ENCODE data around the gene BORA. TPM values are rescaled to one million over a fixed set of nuclear protein-coding genes. Genes with fewer than 3 reads are reported as not detected.
A peak's percentile ranks its signal among the peaks of the same experiment; 100 is the strongest.
"Not testable (repeated sequence)": the region's sequence is repeated elsewhere in the genome, so short reads cannot be mapped to it uniquely, and the experiment has no call there.

Gene BORA
- total and polyA plus RNA-seq, 12 donors: 0.66 to 6.0 (median 1.8) TPM

- Histone ChIP-seq H3K9me3 (replicated peaks in 1 of 3) (no peaks in the 10 kb centered on the region), H3K27me3 (no peaks in the 10 kb centered on the region), H3K4me3 (no peak overlapping the region), H3K4me1 (replicated peaks in 1 of 2) (no peaks in the 10 kb centered on the region), H3K36me3 (replicated peaks in 1 of 2) (no peaks in the 10 kb centered on the region), H3K27ac (no peak overlapping the region)
- intact Hi-C loops (cut with DNase I): loop anchor here in 1 of 2 donors (10.0 kb wide), 1 partner anchor 52 kb away; no protein-coding TSS in a partner anchor
- no peak for DNase-seq
- 0 to 4% (median 2%) methylated on average over 1 of the region's 1 CpG for whole genome bisulfite sequencing, 4 donors
- no peak for TF ChIP-seq POLR2A (IDR thresholded peaks at IDR 0.05)
- peak in 5 of 6 experiments; percentile 28 to 62 (median 60) for TF ChIP-seq CTCF (IDR thresholded peaks at IDR 0.05)
These were observed 31.1 kb upstream of the BORA start for GRCh38 chr13:72696579-72696978.

GRCh38 chr13:72698164-72698563 is 29.6 kb upstream of the BORA start:
- H3K36me3 ChIP-seq (replicated peaks in 1 of 2): no peaks in the 10 kb centered on the region
- intact Hi-C loops (cut with DNase I): loop anchor here in 1 of 2 donors (10.0 kb wide), 1 partner anchor 53 kb away; no protein-coding TSS in a partner anchor
- no peaks in the 10 kb centered on the region for H3K9me3 ChIP-seq (replicated peaks in 1 of 3)
- H3K27me3 ChIP-seq: no peaks in the 10 kb centered on the region
- H3K4me3 ChIP-seq: no peak overlapping the region
- 72 to 83% (median 78%) methylated on average over 2 of the region's 2 CpGs for WGBS, 4 donors
- H3K27ac ChIP-seq: no peak overlapping the region
- no peak for DNase-seq
- TF ChIP-seq CTCF (IDR thresholded peaks at IDR 0.05) (no peak), POLR2A (IDR thresholded peaks at IDR 0.05) (no peak)
- no peaks in the 10 kb centered on the region for H3K4me1 ChIP-seq (replicated peaks in 1 of 2)

GRCh38 chr13:72700509-72700908 is 27.2 kb upstream of the BORA start:
- Histone ChIP-seq H3K36me3 (replicated peaks in 1 of 2) (no peaks in the 10 kb centered on the region), H3K4me1 (replicated peaks in 1 of 2) (no peaks in the 10 kb centered on the region), H3K27ac (no peak overlapping the region), H3K27me3 (no peaks in the 10 kb centered on the region), H3K4me3 (no peak overlapping the region), H3K9me3 (replicated peaks in 1 of 3) (no peaks in the 10 kb centered on the region)
- TF ChIP-seq CTCF (IDR thresholded peaks at IDR 0.05): no peak
- TF ChIP-seq POLR2A (IDR thresholded peaks at IDR 0.05): no peak
- DNase-seq: no peak
- intact Hi-C loops (cut with DNase I): no loop called here
- 26 to 64% (median 45%) methylated on average over 1 of the region's 1 CpG; no CpG with 5 or more reads in 1 of the 4 donors for WGBS, 4 donors

GRCh38 chr13:72716776-72717175 is 10.9 kb upstream of the BORA start:
- Histone ChIP-seq H3K9me3 (replicated peaks in 1 of 3) (no peaks in the 10 kb centered on the region), H3K27me3 (no peaks in the 10 kb centered on the region), H3K4me3 (no peak overlapping the region), H3K27ac (no peak overlapping the region), H3K4me1 (replicated peaks in 1 of 2) (no peaks in the 10 kb centered on the region), H3K36me3 (replicated peaks in 1 of 2) (peaks cover 0 to 10% of the 10 kb centered on the region in 2 donors)
- DNase-seq: no peak
- TF ChIP-seq POLR2A (IDR thresholded peaks at IDR 0.05): no peak
- TF ChIP-seq CTCF (IDR thresholded peaks at IDR 0.05): no peak
- 60 to 65% (median 63%) methylated on average over 3 of the region's 3 CpGs for WGBS, 4 donors
- intact Hi-C loops (cut with DNase I): no loop called here

- H3K36me3 ChIP-seq (replicated peaks in 1 of 2); H3K27ac ChIP-seq; H3K27me3 ChIP-seq; H3K9me3 ChIP-seq (replicated peaks in 1 of 3); DNase-seq; intact Hi-C loops (cut with DNase I): not testable (repeated sequence)
- Histone ChIP-seq H3K4me3 (peak overlapping the region in 1 of 4 donors; percentile 92), H3K4me1 (replicated peaks in 1 of 2) (peaks cover 0 to 34% of the 10 kb centered on the region in 2 donors)
- WGBS, 4 donors: 89 to 92% (median 91%) methylated on average over 15 of the region's 15 CpGs
These were observed 1.5 kb upstream of the BORA start for GRCh38 chr13:72726185-72726584.
